SU-DHL-6 (cell line): ENCODE measurements around the gene PKN2.

Experiments
- H2AFZ ChIP-seq: fragments of 200-600 bp; sonication (generic); 2 replicates; pipeline ENCODE4 v1.6.1; 2014; ENCODE audit warnings: low read depth, mild to moderate bottlenecking, moderate library complexity, mixed read lengths, antibody characterized with exemption, low read length; ENCODE audit not compliant: severe bottlenecking
- H3F3A ChIP-seq: fragments of 200-600 bp; shearing (Covaris generic); 2 replicates; pipeline ENCODE4 v1.6.0; 2016; ENCODE audit warnings: antibody characterized with exemption, mild to moderate bottlenecking; ENCODE audit not compliant: insufficient read depth
- H3K27ac ChIP-seq: fragments of 200-600 bp; sonication (generic); 2 replicates; pipeline ENCODE4 v1.5.1; 2016; ENCODE audit warnings: low read depth, mild to moderate bottlenecking, low read length, moderate library complexity, mixed read lengths
- H3K27me3 ChIP-seq: fragments of 200-600 bp; sonication (generic), shearing (Covaris generic); 2 replicates; pipeline ENCODE4 v1.6.0; 2014; ENCODE audit warnings: mild to moderate bottlenecking, low read length
- H3K36me3 ChIP-seq: fragments of 200-600 bp; sonication (generic); 2 replicates; pipeline ENCODE4 v1.6.1; 2014; ENCODE audit warnings: mild to moderate bottlenecking, low read length, mixed read lengths
- H3K4me2 ChIP-seq: fragments of 300-600, 200-600 bp; shearing (Covaris generic), sonication (generic); 2 replicates; pipeline ENCODE4 v1.6.0; 2014; ENCODE audit warnings: low read length, low read depth, mild to moderate bottlenecking; ENCODE audit not compliant: poor library complexity, severe bottlenecking
- H3K4me3 ChIP-seq: fragments of 200-600 bp; sonication (generic); 2 replicates; pipeline ENCODE4 v1.5.1; 2014; ENCODE audit warnings: antibody characterized with exemption, low read length, mild to moderate bottlenecking, mixed read lengths; ENCODE audit not compliant: insufficient read depth, poor library complexity, severe bottlenecking
- H3K79me2 ChIP-seq: fragments of 200-600 bp; sonication (generic); 2 replicates; pipeline ENCODE4 v1.6.1; 2014; ENCODE audit warnings: mild to moderate bottlenecking, low read length, moderate library complexity; ENCODE audit not compliant: insufficient read depth
- H3K9ac ChIP-seq: fragments of 200-600 bp; sonication (generic); 2 replicates; pipeline ENCODE4 v1.7.0; 2014; ENCODE audit warnings: mild to moderate bottlenecking, low read length
- H3K9me2 ChIP-seq: fragments of 200-600 bp; sonication (generic); replicated peaks from 2 replicates; pipeline ENCODE4 v1.6.1; 2014; ENCODE audit warnings: low read length; ENCODE audit not compliant: insufficient read depth
- H3K9me3 ChIP-seq: fragments of 200-600 bp; sonication (generic); 2 replicates; pipeline ENCODE4 v1.6.1; 2014; ENCODE audit warnings: low read length, mixed read lengths; ENCODE audit not compliant: insufficient read depth
- H4K20me1 ChIP-seq: fragments of 200-600 bp; sonication (generic); 2 replicates; pipeline ENCODE4 v1.6.1; 2014; ENCODE audit warnings: low read depth, mild to moderate bottlenecking, antibody characterized with exemption, low read length, moderate library complexity, mixed read lengths
- EZH2phosphoT487 ChIP-seq: fragments of 200-600 bp; sonication (generic), shearing (Covaris generic); conservative IDR thresholded peaks from 2 replicates; pipeline ENCODE4 v1.6.1; 2018; ENCODE audit warnings: mild to moderate bottlenecking, antibody characterized with exemption, low read length, moderate library complexity, mixed read lengths
- TF ChIP-seq, protein P1 (sequence below): fragments of 200-600 bp; sonication (generic); IDR thresholded peaks from one replicate; pipeline ENCODE4 v1.5.1; 2017; ENCODE audit warnings: antibody characterized with exemption, mild to moderate bottlenecking, low read length, moderate library complexity; ENCODE audit not compliant: insufficient read depth, poor library complexity, severe bottlenecking

Gene PKN2

GRCh38 chr1:88800382-88801051, 116.4 kb downstream of the PKN2 start:
- Histone ChIP-seq H2AFZ (no peak overlapping the region), H3K79me2 (no peaks in the 10 kb centered on the region), H3K4me2 (no peak overlapping the region), H4K20me1 (no peaks in the 10 kb centered on the region), H3K9ac (no peak overlapping the region), H3K36me3 (peaks cover 18% of the 10 kb centered on the region), H3F3A (0 out of 2 replicates have a peak, but pooled peaks cover 7% of the 10 kb centered on the region), H3K27ac (no peak overlapping the region; the same call in 1 of the 2 replicates), H3K4me3 (no peak overlapping the region), H3K9me3 (no peaks in the 10 kb centered on the region), H3K27me3 (no peaks in the 10 kb centered on the region), H3K9me2 (no peaks in the 10 kb centered on the region)
- no peak for TF ChIP-seq EZH2phosphoT487
- TF ChIP-seq, protein P1, sequence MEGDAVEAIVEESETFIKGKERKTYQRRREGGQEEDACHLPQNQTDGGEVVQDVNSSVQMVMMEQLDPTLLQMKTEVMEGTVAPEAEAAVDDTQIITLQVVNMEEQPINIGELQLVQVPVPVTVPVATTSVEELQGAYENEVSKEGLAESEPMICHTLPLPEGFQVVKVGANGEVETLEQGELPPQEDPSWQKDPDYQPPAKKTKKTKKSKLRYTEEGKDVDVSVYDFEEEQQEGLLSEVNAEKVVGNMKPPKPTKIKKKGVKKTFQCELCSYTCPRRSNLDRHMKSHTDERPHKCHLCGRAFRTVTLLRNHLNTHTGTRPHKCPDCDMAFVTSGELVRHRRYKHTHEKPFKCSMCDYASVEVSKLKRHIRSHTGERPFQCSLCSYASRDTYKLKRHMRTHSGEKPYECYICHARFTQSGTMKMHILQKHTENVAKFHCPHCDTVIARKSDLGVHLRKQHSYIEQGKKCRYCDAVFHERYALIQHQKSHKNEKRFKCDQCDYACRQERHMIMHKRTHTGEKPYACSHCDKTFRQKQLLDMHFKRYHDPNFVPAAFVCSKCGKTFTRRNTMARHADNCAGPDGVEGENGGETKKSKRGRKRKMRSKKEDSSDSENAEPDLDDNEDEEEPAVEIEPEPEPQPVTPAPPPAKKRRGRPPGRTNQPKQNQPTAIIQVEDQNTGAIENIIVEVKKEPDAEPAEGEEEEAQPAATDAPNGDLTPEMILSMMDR, result peak; percentile 80

- Histone ChIP-seq H2AFZ (no peak overlapping the region), H3K36me3 (peaks cover 19% of the 10 kb centered on the region), H3K9me3 (no peaks in the 10 kb centered on the region), H3K4me2 (no peak overlapping the region), H3K79me2 (no peaks in the 10 kb centered on the region), H4K20me1 (no peaks in the 10 kb centered on the region), H3F3A (0 out of 2 replicates have a peak, but pooled peaks cover 7% of the 10 kb centered on the region), H3K27me3 (no peaks in the 10 kb centered on the region), H3K9me2 (no peaks in the 10 kb centered on the region), H3K9ac (no peak overlapping the region), H3K4me3 (no peak overlapping the region), H3K27ac (peak overlapping the region; percentile 52; the same call in 1 of the 2 replicates)
- no peak for TF ChIP-seq EZH2phosphoT487
- TF ChIP-seq, protein P1, result no peak
Observed at GRCh38 chr1:88801575-88802208, 117.6 kb downstream of the PKN2 start.

DNA sequence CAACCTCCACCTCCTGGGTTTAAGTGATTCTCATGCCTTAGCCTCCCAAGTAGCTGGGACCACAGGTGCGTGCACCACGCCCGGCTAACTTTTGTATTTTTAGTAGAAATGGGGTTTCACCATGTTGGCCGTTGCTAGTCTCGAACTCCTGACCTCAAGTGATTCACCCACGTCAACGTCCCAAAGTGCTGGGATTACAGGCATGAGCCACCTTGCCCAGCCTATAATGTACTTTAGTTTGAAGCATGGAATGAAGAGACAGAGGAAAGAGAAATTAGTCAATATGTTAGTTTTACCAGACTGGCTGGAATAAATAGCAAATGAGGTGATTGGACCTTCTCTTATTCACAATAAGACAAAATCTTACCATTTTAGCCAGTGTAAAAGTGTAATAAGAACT, 118.3 kb downstream of the PKN2 start:
- Histone ChIP-seq H3K36me3 (peaks cover 22% of the 10 kb centered on the region), H2AFZ (no peak overlapping the region), H3K27ac (peak overlapping the region; percentile 53; the same call in 1 of the 2 replicates), H3K9ac (no peak overlapping the region), H3K27me3 (no peaks in the 10 kb centered on the region), H3K79me2 (no peaks in the 10 kb centered on the region), H4K20me1 (no peaks in the 10 kb centered on the region), H3K4me3 (no peak overlapping the region), H3K9me2 (no peaks in the 10 kb centered on the region), H3K4me2 (no peak overlapping the region), H3K9me3 (no peaks in the 10 kb centered on the region), H3F3A (0 out of 2 replicates have a peak, but pooled peaks cover 7% of the 10 kb centered on the region)
- TF ChIP-seq EZH2phosphoT487, result no peak

DNA sequence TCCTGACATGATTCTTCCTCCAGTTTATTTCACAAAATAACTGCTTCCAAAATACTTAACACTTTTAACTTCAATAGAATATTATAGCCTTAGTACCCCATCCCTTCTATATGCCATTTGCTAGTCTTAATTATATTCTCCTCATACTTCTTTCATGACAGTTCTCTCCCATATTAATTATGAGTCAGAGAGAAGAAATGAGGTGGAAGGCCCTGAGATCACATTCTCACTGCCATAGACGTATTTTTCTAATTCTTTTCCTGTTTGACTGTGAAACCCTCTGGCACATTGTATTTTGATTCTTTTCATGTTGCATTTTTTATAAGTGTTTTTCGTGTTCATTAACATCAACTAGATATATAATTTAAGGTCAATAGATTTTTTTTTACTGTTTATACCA, 118.9 kb downstream of the PKN2 start:
- no peaks in the 10 kb centered on the region for H3K79me2 ChIP-seq
- no peak overlapping the region for H2AFZ ChIP-seq
- H3K27ac ChIP-seq, result peak overlapping the region; percentile 53; the same call in 1 of the 2 replicates
- H3K9ac ChIP-seq, result no peak overlapping the region
- H3K4me3 ChIP-seq, result no peak overlapping the region
- H3K27me3 ChIP-seq, result no peaks in the 10 kb centered on the region
- no peak overlapping the region for H3K4me2 ChIP-seq
- H4K20me1 ChIP-seq, result no peaks in the 10 kb centered on the region
- TF ChIP-seq, protein P1, result no peak
- TF ChIP-seq EZH2phosphoT487, result no peak
- 0 out of 2 replicates have a peak, but pooled peaks cover 7% of the 10 kb centered on the region for H3F3A ChIP-seq
- H3K9me3 ChIP-seq, result no peaks in the 10 kb centered on the region
- H3K36me3 ChIP-seq, result peaks cover 28% of the 10 kb centered on the region
- H3K9me2 ChIP-seq, result no peaks in the 10 kb centered on the region
